Measurements from ENCODE around the gene HSF5. TPM values are rescaled to one million over a fixed set of nuclear protein-coding genes. Genes with fewer than 3 reads are reported as not detected.

HSF5 gene
- total RNA-seq, 2 experiments from 2014 or later: 0.22 TPM; not detected in 1

- Histone ChIP-seq H3K9me2 (ENCODE audit: insufficient read depth, low read length) (no peaks in the 10 kb centered on the region), H3K4me1 (ENCODE audit: insufficient read depth, low read length, poor library complexity, severe bottlenecking) (no peaks in the 10 kb centered on the region), H3K27ac (ENCODE audit: low read depth, low read length, poor library complexity, severe bottlenecking) (no peak overlapping the region), H3K9me3 (ENCODE audit: low read length) (no peaks in the 10 kb centered on the region), H3K4me3 (ENCODE audit: low read depth, low read length, poor library complexity, severe bottlenecking) (no peak overlapping the region), H4K20me1 (ENCODE audit: insufficient read depth, low read length) (no peaks in the 10 kb centered on the region), H3K36me3 (ENCODE audit: insufficient read depth, low read length) (no peaks in the 10 kb centered on the region), H3K79me2 (ENCODE audit: insufficient read depth, low read depth, low read length) (no peaks in the 10 kb centered on the region), H2AFZ (ENCODE audit: low read length) (no peak overlapping the region), H3K4me2 (ENCODE audit: low read length) (no peak overlapping the region)
- TF ChIP-seq CTCF (conservative IDR thresholded peaks at IDR 0.05; ENCODE audit: low read length) (no peak), EZH2phosphoT487 (IDR thresholded peaks at IDR 0.05; ENCODE audit: borderline replicate concordance, low read depth, low read length) (no peak)
- ChIA-PET POLR2A (interaction anchor here (0.6 kb wide), 1 partner anchor 197 kb away, joined by 3 read pairs; no protein-coding TSS in a partner anchor), CTCF (ENCODE audit: unreplicated experiment) (no interaction called here)
- no peak for DNase-seq (ENCODE audit: low spot score)
- intact Hi-C loops (cut with micrococcal nuclease; ENCODE audit: unreplicated experiment): no loop called here
- no TSS peak for BruUV-seq (replicated peaks)
These were observed 78.8 kb downstream of the HSF5 start for GRCh38 chr17:58409432-58409831.

DNA sequence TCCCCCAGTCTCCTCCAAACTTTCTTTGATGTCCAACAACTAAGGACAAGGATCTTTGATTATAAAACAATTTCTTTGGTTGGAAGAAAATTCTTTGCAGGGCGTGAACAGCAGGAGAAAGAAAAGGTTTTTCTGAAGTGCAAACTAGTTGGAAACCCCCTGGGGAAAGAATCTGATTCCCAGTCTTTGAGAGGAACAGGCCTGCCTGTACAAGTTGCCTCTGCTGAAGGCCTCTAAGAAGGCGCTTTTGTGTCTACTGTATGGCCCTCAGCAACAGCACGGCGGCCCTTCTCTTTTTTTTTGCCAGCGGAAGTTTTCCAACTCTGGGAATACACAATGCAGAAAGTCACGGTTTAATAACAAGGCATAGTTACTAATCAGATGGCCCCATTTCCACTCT lies 84.9 kb downstream of the HSF5 start:
- no peak overlapping the region for H3K4me3 ChIP-seq (ENCODE audit: low read depth, low read length, poor library complexity, severe bottlenecking)
- H3K4me2 ChIP-seq (ENCODE audit: low read length): no peak overlapping the region
- H3K79me2 ChIP-seq (ENCODE audit: insufficient read depth, low read depth, low read length): no peaks in the 10 kb centered on the region
- H3K9me2 ChIP-seq (ENCODE audit: insufficient read depth, low read length): no peaks in the 10 kb centered on the region
- intact Hi-C loops (cut with micrococcal nuclease; ENCODE audit: unreplicated experiment): no loop called here
- no peaks in the 10 kb centered on the region for H3K9me3 ChIP-seq (ENCODE audit: low read length)
- H3K36me3 ChIP-seq (ENCODE audit: insufficient read depth, low read length): no peaks in the 10 kb centered on the region
- no peak for DNase-seq (ENCODE audit: low spot score)
- no TSS peak for BruUV-seq (replicated peaks)
- no peak overlapping the region for H2AFZ ChIP-seq (ENCODE audit: low read length)
- TF ChIP-seq EZH2phosphoT487 (IDR thresholded peaks at IDR 0.05; ENCODE audit: borderline replicate concordance, low read depth, low read length) (no peak), CTCF (conservative IDR thresholded peaks at IDR 0.05; ENCODE audit: low read length) (no peak)
- H4K20me1 ChIP-seq (ENCODE audit: insufficient read depth, low read length): no peaks in the 10 kb centered on the region
- CTCF ChIA-PET (ENCODE audit: unreplicated experiment): no interaction called here
- H3K4me1 ChIP-seq (ENCODE audit: insufficient read depth, low read length, poor library complexity, severe bottlenecking): no peaks in the 10 kb centered on the region
- no peak overlapping the region for H3K27ac ChIP-seq (ENCODE audit: low read depth, low read length, poor library complexity, severe bottlenecking)
- POLR2A ChIA-PET: no interaction called here

DNA sequence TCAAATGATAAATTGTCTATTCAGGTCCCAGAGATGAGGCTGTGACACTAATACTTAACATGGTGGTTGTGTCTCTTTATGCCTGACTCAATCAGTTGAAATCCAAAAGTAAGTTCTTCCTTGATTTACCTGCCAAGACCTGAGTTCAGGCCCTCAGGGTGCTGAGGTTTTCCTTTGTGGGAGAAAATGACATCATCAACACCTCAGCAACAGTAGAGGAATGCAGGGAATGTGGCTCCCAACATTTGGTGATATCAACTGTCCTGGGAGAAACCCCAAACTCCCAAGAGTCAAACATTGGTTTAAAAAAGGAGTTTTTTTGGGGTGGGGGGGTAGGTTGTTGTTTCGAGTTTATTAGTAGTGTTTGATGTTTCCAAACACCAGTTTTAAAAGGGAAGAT lies 85.5 kb downstream of the HSF5 start:
- no peak overlapping the region for H3K4me3 ChIP-seq (ENCODE audit: low read depth, low read length, poor library complexity, severe bottlenecking)
- H3K79me2 ChIP-seq (ENCODE audit: insufficient read depth, low read depth, low read length): no peaks in the 10 kb centered on the region
- TF ChIP-seq CTCF (conservative IDR thresholded peaks at IDR 0.05; ENCODE audit: low read length): no peak
- no peak for TF ChIP-seq EZH2phosphoT487 (IDR thresholded peaks at IDR 0.05; ENCODE audit: borderline replicate concordance, low read depth, low read length)
- intact Hi-C loops (cut with micrococcal nuclease; ENCODE audit: unreplicated experiment): no loop called here
- no peaks in the 10 kb centered on the region for H3K36me3 ChIP-seq (ENCODE audit: insufficient read depth, low read length)
- no peak overlapping the region for H3K4me2 ChIP-seq (ENCODE audit: low read length)
- H3K4me1 ChIP-seq (ENCODE audit: insufficient read depth, low read length, poor library complexity, severe bottlenecking): no peaks in the 10 kb centered on the region
- H2AFZ ChIP-seq (ENCODE audit: low read length): no peak overlapping the region
- H4K20me1 ChIP-seq (ENCODE audit: insufficient read depth, low read length): no peaks in the 10 kb centered on the region
- ChIA-PET POLR2A (no interaction called here), CTCF (ENCODE audit: unreplicated experiment) (no interaction called here)
- H3K27ac ChIP-seq (ENCODE audit: low read depth, low read length, poor library complexity, severe bottlenecking): no peak overlapping the region
- no peaks in the 10 kb centered on the region for H3K9me2 ChIP-seq (ENCODE audit: insufficient read depth, low read length)
- BruUV-seq (replicated peaks): no TSS peak
- DNase-seq (ENCODE audit: low spot score): no peak
- H3K9me3 ChIP-seq (ENCODE audit: low read length): no peaks in the 10 kb centered on the region
